IMR-90 (cell line): ENCODE results near the gene FNDC3B. TPM values are rescaled to one million over a fixed set of nuclear protein-coding genes. Genes with fewer than 3 reads are reported as not detected.

Source experiments
- ATAC-seq: fragments of 200-7000 bp; cut with Tn5 transposase; 2 replicates; pipeline ENCODE4 v1.9.1; 2020; ENCODE audit warnings: low read depth, mild to moderate bottlenecking, moderate library complexity
- BruUV-seq: library from RNA; stranded (reverse); fragments of 400-500 nt; replicated peaks from 2 replicates; lab custom pipeline; 2021; lab: Mats Ljungman, UMichigan
- CTCF ChIA-PET: fragments of 300-600 bp; formaldehyde crosslinking; extraction: SDS; loops from one replicate; lab custom pipeline; 2021; ENCODE audit warnings: antibody characterized with exemption; lab: Yijun Ruan, JAX
- POLR2A ChIA-PET: fragments of 300-600 bp; sonication (Branson Sonifier 250); formaldehyde crosslinking; loops from one replicate; lab custom pipeline; 2022; ENCODE audit warnings: antibody characterized with exemption; ENCODE audit not compliant: unreplicated experiment; lab: Charles Lee
- DNase-seq: peaks from one replicate; pipeline ENCODE4 v3.0.0; 2013
- H2AFZ ChIP-seq: replicated peaks from 2 replicates; pipeline ENCODE3; 2013; ENCODE audit warnings: low read length, mild to moderate bottlenecking; ENCODE audit not compliant: poor library complexity
- H2AK5ac ChIP-seq: 2 replicates; pipeline ENCODE4 v1.6.1; 2013; ENCODE audit warnings: low read depth, low read length, inconsistent platforms
- H2AK9ac ChIP-seq: replicated peaks from 2 replicates; pipeline ENCODE3; 2013; ENCODE audit warnings: mild to moderate bottlenecking, low read depth, low read length, moderate library complexity; ENCODE audit not compliant: poor library complexity
- H2BK120ac ChIP-seq: 2 replicates; pipeline ENCODE4 v1.6.1; 2013; ENCODE audit warnings: low read depth, low read length, inconsistent platforms
- H2BK15ac ChIP-seq: 3 replicates; pipeline ENCODE4 v1.6.1; 2013; ENCODE audit warnings: low read depth, low read length, inconsistent platforms
- H2BK20ac ChIP-seq: 2 replicates; pipeline ENCODE4 v1.6.1; 2013; ENCODE audit warnings: low read depth, mild to moderate bottlenecking, inconsistent platforms, low read length, moderate library complexity
- H2BK5ac ChIP-seq: 2 replicates; pipeline ENCODE4 v1.6.1; 2013; ENCODE audit warnings: mild to moderate bottlenecking, low read depth, low read length, inconsistent platforms; ENCODE audit not compliant: poor library complexity, severe bottlenecking
- H3K14ac ChIP-seq: replicated peaks from 2 replicates; pipeline ENCODE4 v1.6.1; 2013; ENCODE audit warnings: low read depth, low read length, inconsistent platforms
- H3K18ac ChIP-seq: 2 replicates; pipeline ENCODE4 v1.6.1; 2013; ENCODE audit warnings: low read depth, low read length, control low read depth
- H3K23ac ChIP-seq: 2 replicates; pipeline ENCODE4 v1.6.1; 2013; ENCODE audit warnings: low read depth, low read length, inconsistent platforms
- H3K27ac ChIP-seq: 2 replicates; pipeline ENCODE4 v1.5.1; 2013; ENCODE audit warnings: mild to moderate bottlenecking, control low read depth, low read length; ENCODE audit not compliant: insufficient read depth
- H3K27me3 ChIP-seq: 2 replicates; pipeline ENCODE4 v1.6.1; 2013; ENCODE audit warnings: low read length; ENCODE audit not compliant: control insufficient read depth, insufficient read depth
- H3K36me3 ChIP-seq: 2 replicates; pipeline ENCODE4 v1.6.1; 2013; ENCODE audit warnings: low read length, mixed read lengths; ENCODE audit not compliant: control insufficient read depth, insufficient read depth
- H3K4ac ChIP-seq: 2 replicates; pipeline ENCODE4 v1.6.1; 2013; ENCODE audit warnings: low read depth, low read length, inconsistent platforms
- H3K4me1 ChIP-seq: 2 replicates; pipeline ENCODE4 v1.6.1; 2013; ENCODE audit warnings: low read length, mixed read lengths; ENCODE audit not compliant: control insufficient read depth, insufficient read depth
- H3K4me2 ChIP-seq: 2 replicates; pipeline ENCODE4 v1.6.1; 2013; ENCODE audit warnings: low read depth, mild to moderate bottlenecking, control low read depth, low read length, moderate library complexity
- H3K4me3 ChIP-seq: 2 replicates; pipeline ENCODE4 v1.5.1; 2013; ENCODE audit warnings: low read depth, mild to moderate bottlenecking, control low read depth, low read length, moderate library complexity; ENCODE audit not compliant: insufficient read depth
- H3K56ac ChIP-seq: 2 replicates; pipeline ENCODE4 v1.6.1; 2013; ENCODE audit warnings: low read length, inconsistent platforms; ENCODE audit not compliant: insufficient read depth; ENCODE audit errors: extremely low read depth
- H3K79me1 ChIP-seq, 2 experiments: 2 replicates each; pipeline ENCODE4 v1.6.1; 2013; ENCODE audit warnings: low read length in 2 of 2, inconsistent platforms in 1 of 2, low read depth in 1 of 2
- H3K9ac ChIP-seq: 2 replicates; pipeline ENCODE4 v1.6.1; 2013; ENCODE audit warnings: low read depth, low read length, control low read depth
- H3K9me1 ChIP-seq: 2 replicates; pipeline ENCODE4 v1.6.1; 2013; ENCODE audit warnings: low read length, inconsistent platforms; ENCODE audit not compliant: insufficient read depth
- H3K9me3 ChIP-seq: 2 replicates; pipeline ENCODE4 v1.6.1; 2013; ENCODE audit warnings: low read length; ENCODE audit not compliant: control insufficient read depth, insufficient read depth
- H4K20me1 ChIP-seq: 2 replicates; pipeline ENCODE4 v1.6.1; 2013; ENCODE audit warnings: low read length, inconsistent platforms; ENCODE audit not compliant: insufficient read depth
- H4K5ac ChIP-seq: 2 replicates; pipeline ENCODE4 v1.6.1; 2013; ENCODE audit warnings: mild to moderate bottlenecking, low read depth, low read length, control low read depth
- H4K8ac ChIP-seq, 2 experiments: 2 replicates each; pipeline ENCODE4 v1.6.1; 2013; ENCODE audit warnings: low read depth in 2 of 2, low read length in 2 of 2, control low read depth in 1 of 2, inconsistent platforms in 1 of 2
- H4K91ac ChIP-seq: 2 replicates; pipeline ENCODE4 v1.6.1; 2013; ENCODE audit warnings: low read depth, low read length, inconsistent platforms; ENCODE audit not compliant: insufficient read depth
- BHLHE40 ChIP-seq: fragments of 150-350 bp; IDR thresholded peaks from 2 replicates; pipeline ENCODE4 v1.6.1; 2016; ENCODE audit warnings: mild to moderate bottlenecking, low read depth, low read length
- CEBPB ChIP-seq: IDR thresholded peaks from 2 replicates; pipeline ENCODE4 v1.6.1; 2012; ENCODE audit warnings: low read depth, low read length, improper control_type of control experiment
- CHD1 ChIP-seq: IDR thresholded peaks from 2 replicates; pipeline ENCODE4 v1.6.1; 2012; ENCODE audit warnings: low read depth, low read length, improper control_type of control experiment
- ELK1 ChIP-seq: fragments of 150-350 bp; IDR thresholded peaks from 2 replicates; pipeline ENCODE4 v1.6.1; 2016; ENCODE audit warnings: low read depth, mild to moderate bottlenecking, low read length, moderate library complexity, borderline replicate concordance
- FOS ChIP-seq: fragments of 150-350 bp; IDR thresholded peaks from 2 replicates; pipeline ENCODE4 v1.6.1; 2016; ENCODE audit warnings: low read depth, low read length
- MAFK ChIP-seq: IDR thresholded peaks from 2 replicates; pipeline ENCODE4 v1.6.1; 2012; ENCODE audit warnings: low read depth, low read length, improper control_type of control experiment
- MAZ ChIP-seq: IDR thresholded peaks from 2 replicates; pipeline ENCODE4 v1.6.1; 2012; ENCODE audit warnings: low read depth, mild to moderate bottlenecking, low read length, improper control_type of control experiment, moderate library complexity, borderline replicate concordance
- MXI1 ChIP-seq: IDR thresholded peaks from 2 replicates; pipeline ENCODE4 v1.6.1; 2012; ENCODE audit warnings: low read depth, mild to moderate bottlenecking, low read length, moderate library complexity, borderline replicate concordance
- NFE2L2 ChIP-seq: fragments of 150-350 bp; IDR thresholded peaks from 2 replicates; pipeline ENCODE4 v1.6.1; 2016; ENCODE audit warnings: low read depth, mild to moderate bottlenecking, low read length
- POLR2A ChIP-seq: IDR thresholded peaks from 2 replicates; pipeline ENCODE4 v1.6.1; 2012; ENCODE audit warnings: mild to moderate bottlenecking, low read depth, low read length
- RAD21 ChIP-seq: IDR thresholded peaks from 2 replicates; pipeline ENCODE4 v1.6.1; 2012; ENCODE audit warnings: low read length, improper control_type of control experiment
- RCOR1 ChIP-seq: IDR thresholded peaks from 2 replicates; pipeline ENCODE4 v1.6.1; 2012; ENCODE audit warnings: mild to moderate bottlenecking, low read length, improper control_type of control experiment; ENCODE audit not compliant: insufficient replicate concordance
- RFX5 ChIP-seq: IDR thresholded peaks from 2 replicates; pipeline ENCODE4 v1.8.0; 2012; ENCODE audit warnings: low read depth, mild to moderate bottlenecking, low read length, moderate library complexity
- SMC3 ChIP-seq: fragments of 150-350 bp; IDR thresholded peaks from 2 replicates; pipeline ENCODE4 v1.6.1; 2016; ENCODE audit warnings: low read depth, mild to moderate bottlenecking, antibody characterized with exemption, low read length, moderate library complexity
- WGBS, 2 experiments: methylation state at CpG; one replicate each; pipeline versions ENCODE4 v1.1.5 to v1.1.7; 2013; ENCODE audit warnings: missing lambda C conversion rate in 2 of 2; ENCODE audit not compliant: insufficient read length in 1 of 2; ENCODE audit errors: extremely low coverage in 2 of 2; 5-methylcytosine and 5-hydroxymethylcytosine counted together
- dilution Hi-C: fragments of 300-500 bp; cut with HindIII; formaldehyde crosslinking; loops from one replicate; pipeline ENCODE4 v1.14.3; 2018; ENCODE audit warnings: low sequenced_read_pairs; ENCODE audit not compliant: unreplicated experiment
- in situ Hi-C: fragments of 300-500 bp; cut with MboI; formaldehyde crosslinking; loops from 3 replicates; pipeline ENCODE4 v1.14.3; 2019; ENCODE audit warnings: low sequenced_read_pairs, inconsistent platforms, mixed read lengths
- intact Hi-C: fragments of 100-400 bp; cut with micrococcal nuclease; formaldehyde crosslinking; loops from 2 replicates; pipeline ENCODE4 v1.10.0; 2022
- polyA plus RNA-seq, 3 experiments: library from polyadenylated mRNA; depleted of rRNA; stranded (reverse); fragments of >200 nt; gene quantifications; 2 replicates each; pipeline ENCODE4 v1.2.3, GENCODE V29; 2012; ENCODE audit warnings: low replicate concordance in 1 of 3
- total RNA-seq: library from RNA; depleted of rRNA; stranded (reverse); fragments of >200 nt; gene quantifications from 2 replicates; pipeline ENCODE4 v1.2.3, GENCODE V29; 2012
- TF ChIP-seq, protein P1 (sequence below): fragments of 150-350 bp; IDR thresholded peaks from 2 replicates; pipeline ENCODE4 v1.6.1; 2017; ENCODE audit warnings: mild to moderate bottlenecking, antibody characterized with exemption, low read length, low read depth
- TF ChIP-seq, protein P2 (sequence below): conservative IDR thresholded peaks from 2 replicates; pipeline ENCODE4 v1.5.1; 2012; ENCODE audit warnings: mild to moderate bottlenecking, low read depth, low read length, improper control_type of control experiment

FNDC3B gene
- total and polyA plus RNA-seq, 2 of the 4 experiments (the other 2 are of a cell fraction), result 23.9 to 150 TPM

DNA sequence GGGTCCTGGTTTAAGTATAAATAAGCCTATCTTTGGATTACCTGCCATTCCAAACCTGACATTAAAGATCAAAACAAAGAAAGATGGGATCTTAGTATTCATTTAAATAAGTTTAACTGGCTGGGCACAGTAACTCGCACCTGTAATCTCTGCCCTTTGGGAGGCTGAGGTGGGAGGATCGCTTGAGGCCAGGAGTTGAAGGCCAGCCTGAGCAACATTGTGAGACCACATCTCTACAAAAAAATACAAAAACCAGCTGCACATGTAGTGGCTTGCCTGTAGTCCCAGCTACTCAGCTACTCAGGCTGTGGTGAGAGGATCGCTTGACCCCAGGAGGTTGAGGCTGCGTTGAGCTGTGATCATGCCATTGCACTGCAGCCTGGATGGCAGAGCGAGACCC, 176.9 kb downstream of the FNDC3B start:
- H3K9me3 ChIP-seq, result no peaks in the 10 kb centered on the region
- H3K4me3 ChIP-seq, result no peak overlapping the region
- H2BK120ac ChIP-seq, result no peak overlapping the region
- no peak overlapping the region for H3K4me2 ChIP-seq
- intact Hi-C loops, result no loop called here
- no peak overlapping the region for H3K9ac ChIP-seq
- H3K4ac ChIP-seq, result no peak overlapping the region
- no peak overlapping the region for H4K91ac ChIP-seq
- no peak overlapping the region for H3K27ac ChIP-seq
- no TSS peak for BruUV-seq
- TF ChIP-seq POLR2A, result no peak
- no peak for TF ChIP-seq RFX5
- no peak for TF ChIP-seq MAZ
- no peak for TF ChIP-seq RCOR1
- TF ChIP-seq MXI1, result no peak
- TF ChIP-seq RAD21, result no peak
- no peak for TF ChIP-seq MAFK
- no peak for TF ChIP-seq CEBPB
- TF ChIP-seq CHD1, result no peak
- TF ChIP-seq BHLHE40, result no peak
- TF ChIP-seq ELK1, result no peak
- TF ChIP-seq SMC3, result no peak
- TF ChIP-seq, protein P1, sequence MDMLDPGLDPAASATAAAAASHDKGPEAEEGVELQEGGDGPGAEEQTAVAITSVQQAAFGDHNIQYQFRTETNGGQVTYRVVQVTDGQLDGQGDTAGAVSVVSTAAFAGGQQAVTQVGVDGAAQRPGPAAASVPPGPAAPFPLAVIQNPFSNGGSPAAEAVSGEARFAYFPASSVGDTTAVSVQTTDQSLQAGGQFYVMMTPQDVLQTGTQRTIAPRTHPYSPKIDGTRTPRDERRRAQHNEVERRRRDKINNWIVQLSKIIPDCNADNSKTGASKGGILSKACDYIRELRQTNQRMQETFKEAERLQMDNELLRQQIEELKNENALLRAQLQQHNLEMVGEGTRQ, result no peak
- TF ChIP-seq FOS, result no peak
- TF ChIP-seq NFE2L2, result no peak
- TF ChIP-seq, protein P2, sequence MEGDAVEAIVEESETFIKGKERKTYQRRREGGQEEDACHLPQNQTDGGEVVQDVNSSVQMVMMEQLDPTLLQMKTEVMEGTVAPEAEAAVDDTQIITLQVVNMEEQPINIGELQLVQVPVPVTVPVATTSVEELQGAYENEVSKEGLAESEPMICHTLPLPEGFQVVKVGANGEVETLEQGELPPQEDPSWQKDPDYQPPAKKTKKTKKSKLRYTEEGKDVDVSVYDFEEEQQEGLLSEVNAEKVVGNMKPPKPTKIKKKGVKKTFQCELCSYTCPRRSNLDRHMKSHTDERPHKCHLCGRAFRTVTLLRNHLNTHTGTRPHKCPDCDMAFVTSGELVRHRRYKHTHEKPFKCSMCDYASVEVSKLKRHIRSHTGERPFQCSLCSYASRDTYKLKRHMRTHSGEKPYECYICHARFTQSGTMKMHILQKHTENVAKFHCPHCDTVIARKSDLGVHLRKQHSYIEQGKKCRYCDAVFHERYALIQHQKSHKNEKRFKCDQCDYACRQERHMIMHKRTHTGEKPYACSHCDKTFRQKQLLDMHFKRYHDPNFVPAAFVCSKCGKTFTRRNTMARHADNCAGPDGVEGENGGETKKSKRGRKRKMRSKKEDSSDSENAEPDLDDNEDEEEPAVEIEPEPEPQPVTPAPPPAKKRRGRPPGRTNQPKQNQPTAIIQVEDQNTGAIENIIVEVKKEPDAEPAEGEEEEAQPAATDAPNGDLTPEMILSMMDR, result no peak
- H2BK15ac ChIP-seq, result no peak overlapping the region
- H3K36me3 ChIP-seq, result peaks cover 1% of the 10 kb centered on the region
- H3K56ac ChIP-seq, result no peak overlapping the region
- H4K20me1 ChIP-seq, result peaks cover 88% of the 10 kb centered on the region
- no peak overlapping the region for H2AK9ac ChIP-seq
- in situ Hi-C loops, result no loop called here
- H2BK5ac ChIP-seq, result no peak overlapping the region
- DNase-seq (no peak), ATAC-seq (no peak)
- no peak overlapping the region for H3K14ac ChIP-seq
- no peak overlapping the region for H3K23ac ChIP-seq
- no peak overlapping the region for H4K8ac ChIP-seq
- H2BK20ac ChIP-seq, result no peak overlapping the region
- CTCF ChIA-PET, result no interaction called here
- H3K27me3 ChIP-seq, result no peaks in the 10 kb centered on the region
- H3K9me1 ChIP-seq, result peaks cover 26% of the 10 kb centered on the region
- H2AK5ac ChIP-seq, result no peak overlapping the region
- no CpG with 5 or more reads among the region's 5 CpGs for WGBS, 2 experiments
- POLR2A ChIA-PET, result no interaction called here
- H4K5ac ChIP-seq, result no peak overlapping the region
- peaks cover 12% of the 10 kb centered on the region for H3K4me1 ChIP-seq
- H3K18ac ChIP-seq, result no peak overlapping the region
- dilution Hi-C loops, result no loop called here
- H2AFZ ChIP-seq, result no peak overlapping the region
- peaks cover 28 to 87% of the 10 kb centered on the region in 2 experiments for H3K79me1 ChIP-seq
